Neural cell (in vitro differentiated cells): ENCODE data around the gene SYT10. TPM values are rescaled to one million over a fixed set of nuclear protein-coding genes. Genes with fewer than 3 reads are reported as not detected.

Experiments
- H2AFZ ChIP-seq: fragments of 200-600, 300-800 bp; sonication (generic), shearing (Covaris generic); 2 replicates; pipeline ENCODE4 v1.6.0; 2014; ENCODE audit warnings: low read depth, mild to moderate bottlenecking, antibody characterized with exemption, low read length, moderate library complexity
- H3F3A ChIP-seq: fragments of 200-600 bp; shearing (Covaris generic); 2 replicates; pipeline ENCODE4 v1.6.1; 2016; ENCODE audit warnings: mild to moderate bottlenecking, moderate library complexity, mixed read lengths, antibody characterized with exemption, low read length; ENCODE audit not compliant: insufficient read depth, poor library complexity, severe bottlenecking
- H3K27ac ChIP-seq: fragments of 200-600, 300-800 bp; sonication (generic), shearing (Covaris generic); 2 replicates; pipeline ENCODE4 v1.5.1; 2014; ENCODE audit warnings: mild to moderate bottlenecking, low read length, moderate library complexity
- H3K27me3 ChIP-seq: fragments of 300-800, 200-600 bp; sonication (generic), shearing (Covaris generic); 2 replicates; pipeline ENCODE4 v1.6.0; 2014; ENCODE audit warnings: mild to moderate bottlenecking, low read depth, low read length, moderate library complexity; ENCODE audit not compliant: insufficient read depth
- H3K36me3 ChIP-seq: fragments of 300-800, 200-600 bp; sonication (generic), shearing (Covaris generic); 2 replicates; pipeline ENCODE4 v1.5.1; 2014; ENCODE audit warnings: mild to moderate bottlenecking, antibody characterized with exemption, low read length, moderate library complexity; ENCODE audit not compliant: insufficient read depth
- H3K4me2 ChIP-seq: fragments of 300-800, 200-600 bp; sonication (generic), shearing (Covaris generic); 2 replicates; pipeline ENCODE4 v1.6.0; 2014; ENCODE audit warnings: mild to moderate bottlenecking, low read length
- H3K4me3 ChIP-seq: fragments of 300-800, 200-600 bp; sonication (generic), shearing (Covaris generic); 2 replicates; pipeline ENCODE4 v1.5.1; 2014; ENCODE audit warnings: mild to moderate bottlenecking, low read length, moderate library complexity
- H3K79me2 ChIP-seq: fragments of 200-600 bp; shearing (Covaris generic); replicated peaks from 2 replicates; pipeline ENCODE4 v1.6.0; 2014; ENCODE audit warnings: mild to moderate bottlenecking, low read length, moderate library complexity; ENCODE audit not compliant: insufficient read depth
- H3K9ac ChIP-seq: fragments of 300-800, 200-600 bp; sonication (generic), shearing (Covaris generic); 2 replicates; pipeline ENCODE4 v1.6.1; 2016; ENCODE audit warnings: mild to moderate bottlenecking, low read length, mixed read lengths
- H3K9me2 ChIP-seq: fragments of 200-600 bp; shearing (Covaris generic); 2 replicates; pipeline ENCODE4 v1.6.1; 2016; ENCODE audit warnings: mild to moderate bottlenecking, low read length, mixed read lengths; ENCODE audit not compliant: insufficient read depth
- H3K9me3 ChIP-seq: fragments of 200-600, 300-800 bp; sonication (generic), shearing (Covaris generic); 2 replicates; pipeline ENCODE4 v1.6.1; 2016; ENCODE audit warnings: mild to moderate bottlenecking, mixed run types, low read length, moderate library complexity, mixed read lengths
- H4K20me1 ChIP-seq: fragments of 200-600 bp; shearing (Covaris generic); 2 replicates; pipeline ENCODE4 v1.6.1; 2016; ENCODE audit warnings: mild to moderate bottlenecking, mixed run types; ENCODE audit not compliant: insufficient read depth
- CTCF ChIP-seq: fragments of 450-650 bp; IDR thresholded peaks from 2 replicates; pipeline ENCODE4 v1.5.1; 2014; ENCODE audit warnings: antibody characterized with exemption, mild to moderate bottlenecking, moderate library complexity; ENCODE audit not compliant: poor library complexity, severe bottlenecking
- EZH2 ChIP-seq: fragments of 200-600, 300-800 bp; shearing (Covaris generic), sonication (generic); IDR thresholded peaks from 2 replicates; pipeline ENCODE4 v1.6.1; 2014; ENCODE audit warnings: antibody characterized with exemption, low read length, borderline replicate concordance, mild to moderate bottlenecking; ENCODE audit not compliant: insufficient read depth, poor library complexity, severe bottlenecking
- MXI1 ChIP-seq: fragments of 450-650 bp; conservative IDR thresholded peaks from 2 replicates; pipeline ENCODE4 v1.6.1; 2014; ENCODE audit warnings: antibody characterized with exemption, mild to moderate bottlenecking; ENCODE audit not compliant: poor library complexity, severe bottlenecking
- POLR2AphosphoS5 ChIP-seq: IDR thresholded peaks from 2 replicates; pipeline ENCODE4 v1.6.1; 2012
- RAD21 ChIP-seq: fragments of 450-650 bp; conservative IDR thresholded peaks from 2 replicates; pipeline ENCODE4 v1.6.1; 2014; ENCODE audit warnings: antibody characterized with exemption, mild to moderate bottlenecking, moderate library complexity
- REST ChIP-seq: IDR thresholded peaks from 2 replicates; pipeline ENCODE4 v1.6.1; 2012; ENCODE audit warnings: borderline replicate concordance
- SMC3 ChIP-seq: fragments of 450-650 bp; conservative IDR thresholded peaks from 2 replicates; pipeline ENCODE4 v1.6.1; 2014; ENCODE audit warnings: antibody characterized with exemption, mild to moderate bottlenecking, moderate library complexity; ENCODE audit not compliant: poor library complexity
- TAF1 ChIP-seq: IDR thresholded peaks from 2 replicates; pipeline ENCODE4 v1.6.1; 2012; ENCODE audit warnings: low read depth
- polyA plus RNA-seq: library from polyadenylated mRNA; depleted of rRNA; stranded (reverse); fragments of >200 nt; gene quantifications from 2 replicates; pipeline ENCODE4 v1.2.3, GENCODE V29; 2014

SYT10 gene
- polyA plus RNA-seq, 1 donor from 2014 or later: 12.3 TPM

- no peaks in the 10 kb centered on the region for H3K36me3 ChIP-seq
- H3K27me3 ChIP-seq: no peaks in the 10 kb centered on the region
- no peak overlapping the region for H3K4me3 ChIP-seq
- H3K9ac ChIP-seq: no peak overlapping the region
- no peak overlapping the region for H3K27ac ChIP-seq
- H3K79me2 ChIP-seq: no peaks in the 10 kb centered on the region
- H3K9me2 ChIP-seq: no peaks in the 10 kb centered on the region
- no peaks in the 10 kb centered on the region for H4K20me1 ChIP-seq
- no peak overlapping the region for H3K4me2 ChIP-seq
- no peak overlapping the region for H2AFZ ChIP-seq
- TF ChIP-seq REST (no peak), SMC3 (no peak)
- H3F3A ChIP-seq: no peaks in the 10 kb centered on the region
- H3K9me3 ChIP-seq: no peaks in the 10 kb centered on the region
Measured at GRCh38 chr12:33480366-33480765, 40.7 kb upstream of the SYT10 start.

- no peaks in the 10 kb centered on the region for H3K36me3 ChIP-seq
- no peaks in the 10 kb centered on the region for H4K20me1 ChIP-seq
- H3K27ac ChIP-seq: no peak overlapping the region
- no peak overlapping the region for H3K4me3 ChIP-seq
- H2AFZ ChIP-seq: no peak overlapping the region
- H3K27me3 ChIP-seq: no peaks in the 10 kb centered on the region
- no peaks in the 10 kb centered on the region for H3F3A ChIP-seq
- no peak overlapping the region for H3K4me2 ChIP-seq
- H3K9me3 ChIP-seq: no peaks in the 10 kb centered on the region
- no peak overlapping the region for H3K9ac ChIP-seq
- no peaks in the 10 kb centered on the region for H3K9me2 ChIP-seq
- no peak for TF ChIP-seq EZH2
- no peaks in the 10 kb centered on the region for H3K79me2 ChIP-seq
Measured at GRCh38 chr12:33476058-33476457, 36.4 kb upstream of the SYT10 start.

- Histone ChIP-seq H3F3A (no peaks in the 10 kb centered on the region), H3K4me2 (no peak overlapping the region), H4K20me1 (no peaks in the 10 kb centered on the region), H3K79me2 (no peaks in the 10 kb centered on the region), H2AFZ (no peak overlapping the region), H3K9me2 (no peaks in the 10 kb centered on the region), H3K9ac (no peak overlapping the region), H3K4me3 (no peak overlapping the region), H3K27me3 (no peaks in the 10 kb centered on the region), H3K36me3 (no peaks in the 10 kb centered on the region), H3K9me3 (no peaks in the 10 kb centered on the region), H3K27ac (no peak overlapping the region)
- TF ChIP-seq RAD21 (no peak), EZH2 (no peak), TAF1 (no peak), POLR2AphosphoS5 (no peak), MXI1 (no peak), CTCF (no peak)
Measured at GRCh38 chr12:33472299-33472698, 32.7 kb upstream of the SYT10 start.
